Sigmoid colon (tissue), 3 donors: ENCODE results near the gene TMEM258.

Experiments
- POLR2A ChIP-seq, 2 donors: fragments of 450-650 bp; IDR thresholded peaks; one replicate each; pipeline ENCODE4 v1.6.1; 2016; ENCODE audit warnings: antibody characterized with exemption in 2 of 2, mild to moderate bottlenecking in 2 of 2, moderate library complexity in 2 of 2
- TF ChIP-seq, protein P1 (sequence below), 4 experiments: fragments of 450-650 bp in 3 of 4; fragments of 200-600 bp in 1 of 4; IDR thresholded peaks; one replicate each; pipeline ENCODE4 v1.5.1; 2016 to 2019; ENCODE audit warnings: antibody characterized with exemption in 4 of 4, mild to moderate bottlenecking in 3 of 4, moderate library complexity in 2 of 4

DNA sequence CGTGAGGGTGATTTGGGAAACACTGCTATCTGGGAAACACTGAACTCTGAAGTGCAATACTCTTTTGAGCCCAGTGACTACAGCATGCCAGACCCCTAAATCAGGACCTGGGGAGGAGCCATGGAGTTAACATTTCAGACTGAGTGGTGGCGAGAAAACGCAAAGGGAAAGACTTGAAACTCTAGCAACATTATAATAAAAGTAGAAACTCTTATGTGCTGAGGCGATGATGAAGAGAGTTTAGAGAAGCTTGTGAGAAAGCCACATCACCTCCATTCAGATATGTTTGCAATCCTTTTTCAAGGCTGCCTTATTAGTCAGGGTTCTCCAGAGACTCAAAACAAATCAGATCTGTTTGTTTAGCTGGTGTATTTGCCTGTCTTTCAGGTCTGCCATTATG, 2.2 kb upstream of the TMEM258 start:
- TF ChIP-seq, protein P1, sequence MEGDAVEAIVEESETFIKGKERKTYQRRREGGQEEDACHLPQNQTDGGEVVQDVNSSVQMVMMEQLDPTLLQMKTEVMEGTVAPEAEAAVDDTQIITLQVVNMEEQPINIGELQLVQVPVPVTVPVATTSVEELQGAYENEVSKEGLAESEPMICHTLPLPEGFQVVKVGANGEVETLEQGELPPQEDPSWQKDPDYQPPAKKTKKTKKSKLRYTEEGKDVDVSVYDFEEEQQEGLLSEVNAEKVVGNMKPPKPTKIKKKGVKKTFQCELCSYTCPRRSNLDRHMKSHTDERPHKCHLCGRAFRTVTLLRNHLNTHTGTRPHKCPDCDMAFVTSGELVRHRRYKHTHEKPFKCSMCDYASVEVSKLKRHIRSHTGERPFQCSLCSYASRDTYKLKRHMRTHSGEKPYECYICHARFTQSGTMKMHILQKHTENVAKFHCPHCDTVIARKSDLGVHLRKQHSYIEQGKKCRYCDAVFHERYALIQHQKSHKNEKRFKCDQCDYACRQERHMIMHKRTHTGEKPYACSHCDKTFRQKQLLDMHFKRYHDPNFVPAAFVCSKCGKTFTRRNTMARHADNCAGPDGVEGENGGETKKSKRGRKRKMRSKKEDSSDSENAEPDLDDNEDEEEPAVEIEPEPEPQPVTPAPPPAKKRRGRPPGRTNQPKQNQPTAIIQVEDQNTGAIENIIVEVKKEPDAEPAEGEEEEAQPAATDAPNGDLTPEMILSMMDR (IDR thresholded peaks at IDR 0.05): no peak
- TF ChIP-seq POLR2A (IDR thresholded peaks at IDR 0.05): no peak
